ENCODE results near the gene SLC2A9. TPM values are rescaled to one million over a fixed set of nuclear protein-coding genes. Genes with fewer than 3 reads are reported as not detected.

SLC2A9 gene
- total RNA-seq, 1 donor from 2014 or later = 8.2 TPM

DNA sequence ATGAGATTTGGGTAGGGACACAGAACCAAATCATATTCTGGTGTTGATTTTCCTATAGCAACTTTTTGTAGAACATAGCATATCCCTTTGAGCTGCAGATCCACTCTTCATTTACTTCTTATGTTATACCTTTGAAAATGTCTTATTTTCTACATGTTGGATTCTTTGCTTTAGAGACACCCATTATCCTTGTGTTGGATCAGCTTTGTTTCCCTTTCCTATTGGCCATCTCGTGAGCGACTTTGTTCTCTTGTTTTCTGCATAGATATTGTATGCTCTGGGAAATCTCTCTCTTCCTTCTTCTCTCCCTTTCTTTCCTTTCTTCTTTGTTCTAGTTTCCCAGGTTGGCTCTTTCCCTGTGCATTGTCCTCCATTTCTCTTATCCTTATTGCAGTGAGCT is 180.2 kb downstream of the SLC2A9 start:
- H3K27ac ChIP-seq (replicated peaks) = no peak overlapping the region
- intact Hi-C loops (cut with micrococcal nuclease) = no loop called here
- H3K36me3 ChIP-seq = no peaks in the 10 kb centered on the region
- no peaks in the 10 kb centered on the region for H3K4me1 ChIP-seq
- H3K27me3 ChIP-seq (ENCODE audit: low read depth) = no peaks in the 10 kb centered on the region
- no peak for DNase-seq
- TF ChIP-seq, protein P1, sequence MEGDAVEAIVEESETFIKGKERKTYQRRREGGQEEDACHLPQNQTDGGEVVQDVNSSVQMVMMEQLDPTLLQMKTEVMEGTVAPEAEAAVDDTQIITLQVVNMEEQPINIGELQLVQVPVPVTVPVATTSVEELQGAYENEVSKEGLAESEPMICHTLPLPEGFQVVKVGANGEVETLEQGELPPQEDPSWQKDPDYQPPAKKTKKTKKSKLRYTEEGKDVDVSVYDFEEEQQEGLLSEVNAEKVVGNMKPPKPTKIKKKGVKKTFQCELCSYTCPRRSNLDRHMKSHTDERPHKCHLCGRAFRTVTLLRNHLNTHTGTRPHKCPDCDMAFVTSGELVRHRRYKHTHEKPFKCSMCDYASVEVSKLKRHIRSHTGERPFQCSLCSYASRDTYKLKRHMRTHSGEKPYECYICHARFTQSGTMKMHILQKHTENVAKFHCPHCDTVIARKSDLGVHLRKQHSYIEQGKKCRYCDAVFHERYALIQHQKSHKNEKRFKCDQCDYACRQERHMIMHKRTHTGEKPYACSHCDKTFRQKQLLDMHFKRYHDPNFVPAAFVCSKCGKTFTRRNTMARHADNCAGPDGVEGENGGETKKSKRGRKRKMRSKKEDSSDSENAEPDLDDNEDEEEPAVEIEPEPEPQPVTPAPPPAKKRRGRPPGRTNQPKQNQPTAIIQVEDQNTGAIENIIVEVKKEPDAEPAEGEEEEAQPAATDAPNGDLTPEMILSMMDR (IDR thresholded peaks at IDR 0.05; ENCODE audit: borderline replicate concordance) = no peak
- peaks cover 42% of the 10 kb centered on the region for H3K9me3 ChIP-seq (replicated peaks)
- no peak overlapping the region for H3K4me3 ChIP-seq

GRCh38 chr4:9835430-9835829 is 185.9 kb downstream of the SLC2A9 start:
- Histone ChIP-seq H3K9me3 (replicated peaks) (peaks cover 22% of the 10 kb centered on the region), H3K4me3 (no peak overlapping the region), H3K36me3 (no peaks in the 10 kb centered on the region), H3K27me3 (ENCODE audit: low read depth) (no peaks in the 10 kb centered on the region), H3K4me1 (peaks cover 4% of the 10 kb centered on the region), H3K27ac (replicated peaks) (no peak overlapping the region)
- TF ChIP-seq, protein P1 (IDR thresholded peaks at IDR 0.05; ENCODE audit: borderline replicate concordance) = no peak
- intact Hi-C loops (cut with micrococcal nuclease) = no loop called here
- DNase-seq = no peak

DNA sequence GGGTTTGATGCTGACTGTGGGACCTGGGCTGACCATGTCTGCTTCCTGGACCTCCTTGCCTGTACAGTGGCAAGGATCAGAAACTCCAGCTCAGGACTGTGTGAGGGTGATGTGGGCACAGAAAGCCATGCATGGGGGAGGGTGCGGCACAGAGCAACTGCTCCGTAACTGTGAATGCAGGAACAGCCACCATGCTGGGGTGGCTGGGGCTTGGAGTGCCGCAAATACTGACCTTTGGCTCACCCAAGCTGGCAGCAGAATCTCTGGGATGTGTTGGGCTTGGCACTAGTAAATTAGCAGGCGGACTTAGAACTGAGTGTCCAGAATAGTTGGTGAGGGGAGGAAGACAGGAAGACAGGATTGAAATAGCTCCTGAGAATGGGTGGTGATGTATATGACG is 187.9 kb downstream of the SLC2A9 start:
- DNase-seq = no peak
- H3K27me3 ChIP-seq (ENCODE audit: low read depth) = no peaks in the 10 kb centered on the region
- intact Hi-C loops (cut with micrococcal nuclease) = no loop called here
- TF ChIP-seq, protein P1 (IDR thresholded peaks at IDR 0.05; ENCODE audit: borderline replicate concordance) = no peak
- no peak overlapping the region for H3K4me3 ChIP-seq
- H3K36me3 ChIP-seq = no peaks in the 10 kb centered on the region
- no peak overlapping the region for H3K27ac ChIP-seq (replicated peaks)
- H3K4me1 ChIP-seq = peaks cover 4% of the 10 kb centered on the region
- peaks cover 3% of the 10 kb centered on the region for H3K9me3 ChIP-seq (replicated peaks)

DNA sequence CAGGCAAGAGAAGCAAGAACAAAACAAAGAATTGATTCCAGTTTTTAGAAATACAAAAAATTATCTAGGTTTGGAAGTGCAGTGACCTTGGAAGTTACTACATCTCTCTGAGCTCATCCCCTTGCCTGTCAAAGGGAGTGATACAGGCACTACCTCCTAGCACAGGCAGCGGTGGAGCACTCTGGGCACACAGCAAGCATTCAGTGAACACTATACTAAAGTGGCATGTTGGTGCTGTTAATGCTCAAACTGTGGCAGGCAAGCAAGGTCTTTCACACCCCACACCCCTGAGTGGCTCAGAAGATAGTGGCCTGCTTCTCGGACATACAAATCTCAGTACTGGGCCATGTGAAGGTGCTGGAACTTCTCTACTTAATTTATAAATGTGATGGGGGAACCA is 188.7 kb downstream of the SLC2A9 start:
- H3K36me3 ChIP-seq = no peaks in the 10 kb centered on the region
- no peak for DNase-seq
- TF ChIP-seq, protein P1 (IDR thresholded peaks at IDR 0.05; ENCODE audit: borderline replicate concordance) = no peak
- H3K4me3 ChIP-seq = no peak overlapping the region
- no peaks in the 10 kb centered on the region for H3K9me3 ChIP-seq (replicated peaks)
- peaks cover 4% of the 10 kb centered on the region for H3K4me1 ChIP-seq
- H3K27ac ChIP-seq (replicated peaks) = no peak overlapping the region
- intact Hi-C loops (cut with micrococcal nuclease) = no loop called here
- no peaks in the 10 kb centered on the region for H3K27me3 ChIP-seq (ENCODE audit: low read depth)

DNA sequence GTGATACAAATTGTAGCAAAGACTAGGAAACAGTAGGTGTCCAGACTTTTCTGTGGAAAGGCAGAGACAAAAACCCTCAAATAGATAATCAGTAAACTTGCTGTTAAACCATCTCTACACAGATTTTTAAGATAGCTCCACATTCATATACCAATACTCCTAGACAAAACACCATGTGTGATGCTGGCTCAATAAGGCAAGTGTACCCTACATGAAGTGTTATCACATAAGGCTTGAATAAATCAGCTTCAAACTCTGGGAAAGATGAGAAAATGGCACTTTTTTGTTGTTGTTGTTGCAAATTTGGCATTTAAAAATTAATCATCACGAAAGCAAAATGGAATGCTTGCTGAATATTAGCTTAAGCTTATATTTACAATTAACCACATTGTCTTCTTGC is 194.7 kb downstream of the SLC2A9 start:
- no peak for DNase-seq
- intact Hi-C loops (cut with micrococcal nuclease) = no loop called here
- no peak overlapping the region for H3K4me3 ChIP-seq
- H3K27me3 ChIP-seq (ENCODE audit: low read depth) = no peaks in the 10 kb centered on the region
- TF ChIP-seq, protein P1 (IDR thresholded peaks at IDR 0.05; ENCODE audit: borderline replicate concordance) = no peak
- H3K9me3 ChIP-seq (replicated peaks) = no peaks in the 10 kb centered on the region
- no peaks in the 10 kb centered on the region for H3K4me1 ChIP-seq
- H3K36me3 ChIP-seq = no peaks in the 10 kb centered on the region
- no peak overlapping the region for H3K27ac ChIP-seq (replicated peaks)

DNA sequence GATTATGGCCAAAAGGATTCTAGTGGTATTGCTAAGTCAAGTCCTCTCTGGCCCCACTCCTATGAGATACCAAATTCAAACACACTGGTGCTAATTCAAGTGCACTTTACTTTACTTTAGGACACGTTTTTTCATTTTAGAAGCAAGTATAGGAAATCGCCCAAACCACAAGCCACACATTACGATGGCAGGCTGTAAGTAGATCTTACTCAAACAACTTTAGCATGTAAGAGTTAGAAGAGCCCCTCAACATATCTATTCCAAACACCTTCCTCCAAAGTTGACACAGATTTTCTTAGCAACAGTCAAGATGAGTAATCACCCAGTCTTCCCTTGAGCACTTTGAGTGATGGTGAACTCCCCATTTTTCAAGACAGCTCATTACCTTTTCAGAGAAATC is 196.2 kb downstream of the SLC2A9 start:
- intact Hi-C loops (cut with micrococcal nuclease) = no loop called here

More for the DNA sequence above, 196.2 kb downstream of the SLC2A9 start:
- Histone ChIP-seq H3K36me3 (no peaks in the 10 kb centered on the region), H3K27ac (replicated peaks) (no peak overlapping the region), H3K27me3 (ENCODE audit: low read depth) (no peaks in the 10 kb centered on the region), H3K4me3 (no peak overlapping the region), H3K9me3 (replicated peaks) (no peaks in the 10 kb centered on the region), H3K4me1 (no peaks in the 10 kb centered on the region)
- TF ChIP-seq, protein P1 (IDR thresholded peaks at IDR 0.05; ENCODE audit: borderline replicate concordance) = no peak
- DNase-seq = no peak
